Measurements from ENCODE around the gene SH3BGRL.

DNA sequence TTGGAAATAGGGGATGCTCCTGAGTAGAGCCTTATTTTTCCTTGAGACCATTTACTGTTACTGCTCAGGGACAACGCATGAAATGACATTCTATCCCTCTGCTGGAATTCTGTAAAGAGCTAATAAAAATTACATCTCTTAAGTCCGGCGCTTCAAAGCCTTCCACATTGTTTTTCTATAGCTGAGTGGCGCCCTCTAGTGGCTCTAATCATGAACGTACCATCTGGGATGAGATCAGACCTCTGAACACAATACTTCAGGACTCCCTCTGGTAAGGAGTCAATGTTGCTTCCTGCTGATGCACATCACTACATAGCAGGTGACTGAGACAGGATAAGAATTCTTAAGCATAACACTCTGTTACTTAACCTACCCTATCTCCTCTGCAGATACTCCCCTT is 6.2 kb upstream of the SH3BGRL start:
- TF ChIP-seq GATA3 (IDR thresholded peaks at IDR 0.05; ENCODE audit: low read depth, low read length) (no peak), GATA2 (IDR thresholded peaks at IDR 0.05; ENCODE audit: low read depth, low read length) (no peak)
